NCI-H69 (cell line): ENCODE results near the gene ARHGAP6.
"Not testable (repeated sequence)": the region's sequence is repeated elsewhere in the genome, so short reads cannot be mapped to it uniquely, and the experiment has no call there.

Source experiments
- DNase-seq: peaks from one replicate; lab custom pipeline; 2025; lab: John Stamatoyannopoulos, UW

Gene ARHGAP6

GRCh38 chrX:11244636-11245035 is 421.1 kb downstream of the ARHGAP6 start:
- DNase-seq = no peak

- DNase-seq = no peak
Observed at GRCh38 chrX:11242704-11243103, 423.0 kb downstream of the ARHGAP6 start.

- no peak for DNase-seq
Observed at GRCh38 chrX:11241720-11242119, 424.0 kb downstream of the ARHGAP6 start.

GRCh38 chrX:11239230-11239629 is 426.5 kb downstream of the ARHGAP6 start:
- no peak for DNase-seq

GRCh38 chrX:11235377-11235776 is 430.3 kb downstream of the ARHGAP6 start:
- not testable (repeated sequence) for DNase-seq

GRCh38 chrX:11215191-11215921 is 450.4 kb downstream of the ARHGAP6 start:
- no peak for DNase-seq

- DNase-seq = no peak
Observed at GRCh38 chrX:11214346-11215190, 451.2 kb downstream of the ARHGAP6 start.

- no peak for DNase-seq
Observed at GRCh38 chrX:11212741-11213140, 453.0 kb downstream of the ARHGAP6 start.

GRCh38 chrX:11210415-11210801 is 455.3 kb downstream of the ARHGAP6 start:
- no peak for DNase-seq

GRCh38 chrX:11209798-11210414 is 455.8 kb downstream of the ARHGAP6 start:
- no peak for DNase-seq

GRCh38 chrX:11206716-11207115 is 459.0 kb downstream of the ARHGAP6 start:
- peak; percentile 18 for DNase-seq

- no peak for DNase-seq
Observed at GRCh38 chrX:11205796-11206195, 459.9 kb downstream of the ARHGAP6 start.

- peak; percentile 35 for DNase-seq
Observed at GRCh38 chrX:11197671-11198070, 468.0 kb downstream of the ARHGAP6 start.

GRCh38 chrX:11196476-11196875 is 469.2 kb downstream of the ARHGAP6 start:
- DNase-seq = no peak

GRCh38 chrX:11193035-11193469 is 472.7 kb downstream of the ARHGAP6 start:
- peak; percentile 33 for DNase-seq

- DNase-seq = peak; percentile 93
Observed at GRCh38 chrX:11190745-11191510, 474.8 kb downstream of the ARHGAP6 start.

GRCh38 chrX:11189097-11189496 is 476.6 kb downstream of the ARHGAP6 start:
- no peak for DNase-seq

GRCh38 chrX:11188664-11189063 is 477.1 kb downstream of the ARHGAP6 start:
- DNase-seq = no peak

- DNase-seq = peak; percentile 4
Observed at GRCh38 chrX:11187001-11187400, 478.7 kb downstream of the ARHGAP6 start.

GRCh38 chrX:11185861-11186260 is 479.9 kb downstream of the ARHGAP6 start:
- DNase-seq = no peak

- peak; percentile 83 for DNase-seq
Observed at GRCh38 chrX:11180571-11180970, 485.1 kb downstream of the ARHGAP6 start.

GRCh38 chrX:11172415-11172814 is 493.3 kb downstream of the ARHGAP6 start:
- no peak for DNase-seq
